HEK293 (cell line): Measurements from ENCODE around the gene THBS2.
"Not testable (repeated sequence)": the region's sequence is repeated elsewhere in the genome, so short reads cannot be mapped to it uniquely, and the experiment has no call there.

Source experiments
- CTCF ChIA-PET: fragments of 350-600 bp; formaldehyde crosslinking; extraction: SDS; loops from one replicate; lab custom pipeline; 2021; ENCODE audit warnings: antibody characterized with exemption; lab: Yijun Ruan, JAX
- POLR2A ChIA-PET: fragments of 300-600 bp; formaldehyde crosslinking; extraction: SDS; loops from one replicate; lab custom pipeline; 2020; ENCODE audit warnings: antibody characterized with exemption, inconsistent platforms; lab: Yijun Ruan, JAX
- H3K27ac ChIP-seq: fragments of 200-500 bp; sonication (Bioruptor generic); 2 replicates; pipeline ENCODE4 v1.5.1; 2014; ENCODE audit warnings: low read depth, low read length, control low read depth, inconsistent platforms; ENCODE audit errors: extremely low read depth
- H3K36me3 ChIP-seq, 2 experiments: fragments of 200-500 bp in 1 of 2; sonication (Bioruptor generic) in 1 of 2; 1 replicate in 1 of 2; 2 replicates in 1 of 2; pipeline ENCODE4 v1.5.1; 2014 to 2017; ENCODE audit warnings: inconsistent platforms in 2 of 2, low read length in 2 of 2; ENCODE audit not compliant: control insufficient read depth in 2 of 2, insufficient read depth in 1 of 2
- H3K4me1 ChIP-seq: fragments of 200-500 bp; sonication (Bioruptor generic); 2 replicates; pipeline ENCODE4 v1.5.1; 2014; ENCODE audit warnings: mild to moderate bottlenecking, low read length, inconsistent platforms; ENCODE audit not compliant: control insufficient read depth, insufficient read depth
- H3K4me3 ChIP-seq: 2 replicates; pipeline ENCODE4 v1.5.1; 2011; ENCODE audit warnings: low read depth, mild to moderate bottlenecking, control low read depth, low read length, moderate library complexity
- H3K9me3 ChIP-seq: fragments of 200-500 bp; sonication (Bioruptor generic); 2 replicates; pipeline ENCODE4 v1.5.1; 2014; ENCODE audit warnings: low read depth, low read length, inconsistent platforms; ENCODE audit not compliant: control insufficient read depth, insufficient read depth
- HOXC10 ChIP-seq: sonication (generic); formaldehyde crosslinking; IDR thresholded peaks from 2 replicates; pipeline ENCODE4 v1.8.1; 2023; ENCODE audit warnings: mild to moderate bottlenecking, missing genetic modification reagents
- RBAK ChIP-seq: fragments of 450-650 bp; formaldehyde crosslinking; IDR thresholded peaks from 2 replicates; pipeline ENCODE4 v1.5.1; 2016; ENCODE audit warnings: missing biosample characterization, missing genetic modification characterization
- ZNF10 ChIP-seq: fragments of 450-650 bp; formaldehyde crosslinking; IDR thresholded peaks from 2 replicates; pipeline ENCODE4 v1.5.1; 2017; ENCODE audit warnings: missing biosample characterization, missing genetic modification characterization
- ZNF121 ChIP-seq: fragments of 450-650 bp; formaldehyde crosslinking; IDR thresholded peaks from 2 replicates; pipeline ENCODE4 v1.5.1; 2016; ENCODE audit warnings: missing biosample characterization, missing genetic modification characterization
- ZNF274 ChIP-seq, 2 experiments: fragments of 200-500 bp in 1 of 2; fragments of 450-650 bp in 1 of 2; sonication (Bioruptor generic) in 1 of 2; formaldehyde crosslinking in 1 of 2; IDR thresholded peaks; 2 replicates each; pipeline versions ENCODE4 v1.5.1 to v1.6.1; 2014 to 2016; ENCODE audit warnings: borderline replicate concordance in 1 of 2, inconsistent platforms in 1 of 2, low read length in 1 of 2, missing biosample characterization in 1 of 2, missing genetic modification characterization in 1 of 2
- ZNF391 ChIP-seq: fragments of 450-650 bp; formaldehyde crosslinking; IDR thresholded peaks from 2 replicates; pipeline ENCODE4 v1.5.1; 2016; ENCODE audit warnings: low read depth, missing biosample characterization, missing genetic modification characterization, borderline replicate concordance
- ZNF621 ChIP-seq: fragments of 450-650 bp; formaldehyde crosslinking; IDR thresholded peaks from 2 replicates; pipeline ENCODE4 v1.5.1; 2017; ENCODE audit warnings: missing biosample characterization, missing genetic modification characterization
- ZNF626 ChIP-seq: fragments of 450-650 bp; sonication (Bioruptor Pico); formaldehyde crosslinking; IDR thresholded peaks from 2 replicates; pipeline ENCODE4 v1.5.1; 2018; ENCODE audit warnings: missing biosample characterization, missing genetic modification characterization, inconsistent platforms
- ZNF747 ChIP-seq: fragments of 450-650 bp; formaldehyde crosslinking; IDR thresholded peaks from 2 replicates; pipeline ENCODE4 v1.5.1; 2016; ENCODE audit warnings: missing biosample characterization, missing genetic modification characterization
- TF ChIP-seq, protein P1 (sequence below): fragments of 450-650 bp; formaldehyde crosslinking; IDR thresholded peaks from 2 replicates; pipeline ENCODE4 v1.5.1; 2016; ENCODE audit warnings: missing biosample characterization, missing genetic modification characterization
- TF ChIP-seq, protein P2 (sequence below): fragments of 450-650 bp; formaldehyde crosslinking; IDR thresholded peaks from 2 replicates; pipeline ENCODE4 v1.5.1; 2016; ENCODE audit warnings: missing biosample characterization, missing genetic modification characterization, borderline replicate concordance

THBS2 gene

GRCh38 chr6:169263836-169264608, 10.4 kb upstream of the THBS2 start:
- Histone ChIP-seq H3K27ac (no peak overlapping the region), H3K9me3 (no peaks in the 10 kb centered on the region), H3K4me1 (no peaks in the 10 kb centered on the region), H3K4me3 (no peak overlapping the region), H3K36me3 (no peaks in the 10 kb centered on the region)
- TF ChIP-seq RBAK (tag by site-specific recombination): no peak
- TF ChIP-seq ZNF10 (tag by site-specific recombination): 0 out of 2 replicates have a peak, but pooled peaks have one; percentile 39
- ChIA-PET POLR2A (no interaction called here), CTCF (interaction anchor here (0.7 kb wide), 1 partner anchor 61 kb away, joined by 4 read pairs; no protein-coding TSS in a partner anchor)

GRCh38 chr6:169263374-169263773, 9.7 kb upstream of the THBS2 start:
- Histone ChIP-seq H3K36me3 (no peaks in the 10 kb centered on the region), H3K9me3 (no peaks in the 10 kb centered on the region)
- ChIA-PET CTCF (interaction anchor here (0.5 to 0.6 kb wide), 2 partner anchors 207 to 279 kb away, joined by 3 to 4 read pairs; no protein-coding TSS in a partner anchor), POLR2A (no interaction called here)
- TF ChIP-seq ZNF121 (tag by site-specific recombination) (no peak), HOXC10 (CRISPR knock-in tag) (no peak), ZNF391 (tag by site-specific recombination) (no peak)
- TF ChIP-seq, all 188 proteins: peak for 0
- Histone ChIP-seq H3K4me3 (no peak overlapping the region), H3K27ac (no peak overlapping the region), H3K4me1 (no peaks in the 10 kb centered on the region)

DNA sequence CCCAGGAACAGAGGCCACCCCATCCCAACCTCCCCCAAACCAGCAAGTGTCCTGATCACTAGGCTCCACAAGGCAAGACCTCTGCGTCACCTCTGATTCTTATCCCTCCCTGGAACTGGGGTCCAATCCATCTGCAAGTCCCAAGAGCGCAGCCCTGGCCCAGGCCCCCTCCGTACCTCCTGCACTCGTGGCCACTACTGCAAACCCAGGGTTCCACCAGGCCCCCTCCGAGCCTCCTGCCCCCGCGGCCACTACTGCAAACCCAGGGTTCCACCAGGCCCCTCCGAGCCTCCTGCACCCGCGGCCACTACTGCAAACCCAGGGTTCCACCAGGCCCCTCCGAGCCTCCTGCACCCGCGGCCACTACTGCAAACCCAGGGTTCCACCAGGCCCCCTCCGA, 9.0 kb upstream of the THBS2 start:
- H3K4me3 ChIP-seq, H3K9me3 ChIP-seq, POLR2A ChIA-PET, H3K27ac ChIP-seq, H3K36me3 ChIP-seq, H3K4me1 ChIP-seq: not testable (repeated sequence)
- CTCF ChIA-PET: interaction anchor here (0.6 kb wide), 1 partner anchor 278 kb away, joined by 4 read pairs; no protein-coding TSS in a partner anchor

- Histone ChIP-seq H3K9me3 (no peaks in the 10 kb centered on the region), H3K4me1 (no peaks in the 10 kb centered on the region), H3K4me3 (no peak overlapping the region), H3K36me3 (no peaks in the 10 kb centered on the region), H3K27ac (no peak overlapping the region)
- POLR2A ChIA-PET: no interaction called here
- TF ChIP-seq ZNF274 (IDR thresholded peaks at IDR 0.05; ENCODE audit: low read length): no peak
- no peak for TF ChIP-seq ZNF274 (tag by site-specific recombination; IDR thresholded peaks at IDR 0.05; ENCODE audit: borderline replicate concordance)
- TF ChIP-seq, protein P1, sequence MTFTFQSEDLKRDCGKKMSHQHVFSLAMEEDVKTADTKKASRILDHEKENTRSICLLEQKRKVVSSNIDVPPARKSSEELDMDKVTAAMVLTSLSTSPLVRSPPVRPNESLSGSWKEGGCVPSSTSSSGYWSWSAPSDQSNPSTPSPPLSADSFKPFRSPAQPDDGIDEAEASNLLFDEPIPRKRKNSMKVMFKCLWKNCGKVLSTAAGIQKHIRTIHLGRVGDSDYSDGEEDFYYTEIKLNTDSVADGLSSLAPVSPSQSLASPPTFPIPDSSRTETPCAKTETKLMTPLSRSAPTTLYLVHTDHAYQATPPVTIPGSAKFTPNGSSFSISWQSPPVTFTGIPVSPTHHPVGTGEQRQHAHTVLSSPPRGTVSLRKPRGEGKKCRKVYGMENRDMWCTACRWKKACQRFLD (tag by site-specific recombination): no peak
- TF ChIP-seq ZNF747 (tag by site-specific recombination): no peak
- no peak for TF ChIP-seq ZNF626 (tag by site-specific recombination)
- TF ChIP-seq, protein P2, sequence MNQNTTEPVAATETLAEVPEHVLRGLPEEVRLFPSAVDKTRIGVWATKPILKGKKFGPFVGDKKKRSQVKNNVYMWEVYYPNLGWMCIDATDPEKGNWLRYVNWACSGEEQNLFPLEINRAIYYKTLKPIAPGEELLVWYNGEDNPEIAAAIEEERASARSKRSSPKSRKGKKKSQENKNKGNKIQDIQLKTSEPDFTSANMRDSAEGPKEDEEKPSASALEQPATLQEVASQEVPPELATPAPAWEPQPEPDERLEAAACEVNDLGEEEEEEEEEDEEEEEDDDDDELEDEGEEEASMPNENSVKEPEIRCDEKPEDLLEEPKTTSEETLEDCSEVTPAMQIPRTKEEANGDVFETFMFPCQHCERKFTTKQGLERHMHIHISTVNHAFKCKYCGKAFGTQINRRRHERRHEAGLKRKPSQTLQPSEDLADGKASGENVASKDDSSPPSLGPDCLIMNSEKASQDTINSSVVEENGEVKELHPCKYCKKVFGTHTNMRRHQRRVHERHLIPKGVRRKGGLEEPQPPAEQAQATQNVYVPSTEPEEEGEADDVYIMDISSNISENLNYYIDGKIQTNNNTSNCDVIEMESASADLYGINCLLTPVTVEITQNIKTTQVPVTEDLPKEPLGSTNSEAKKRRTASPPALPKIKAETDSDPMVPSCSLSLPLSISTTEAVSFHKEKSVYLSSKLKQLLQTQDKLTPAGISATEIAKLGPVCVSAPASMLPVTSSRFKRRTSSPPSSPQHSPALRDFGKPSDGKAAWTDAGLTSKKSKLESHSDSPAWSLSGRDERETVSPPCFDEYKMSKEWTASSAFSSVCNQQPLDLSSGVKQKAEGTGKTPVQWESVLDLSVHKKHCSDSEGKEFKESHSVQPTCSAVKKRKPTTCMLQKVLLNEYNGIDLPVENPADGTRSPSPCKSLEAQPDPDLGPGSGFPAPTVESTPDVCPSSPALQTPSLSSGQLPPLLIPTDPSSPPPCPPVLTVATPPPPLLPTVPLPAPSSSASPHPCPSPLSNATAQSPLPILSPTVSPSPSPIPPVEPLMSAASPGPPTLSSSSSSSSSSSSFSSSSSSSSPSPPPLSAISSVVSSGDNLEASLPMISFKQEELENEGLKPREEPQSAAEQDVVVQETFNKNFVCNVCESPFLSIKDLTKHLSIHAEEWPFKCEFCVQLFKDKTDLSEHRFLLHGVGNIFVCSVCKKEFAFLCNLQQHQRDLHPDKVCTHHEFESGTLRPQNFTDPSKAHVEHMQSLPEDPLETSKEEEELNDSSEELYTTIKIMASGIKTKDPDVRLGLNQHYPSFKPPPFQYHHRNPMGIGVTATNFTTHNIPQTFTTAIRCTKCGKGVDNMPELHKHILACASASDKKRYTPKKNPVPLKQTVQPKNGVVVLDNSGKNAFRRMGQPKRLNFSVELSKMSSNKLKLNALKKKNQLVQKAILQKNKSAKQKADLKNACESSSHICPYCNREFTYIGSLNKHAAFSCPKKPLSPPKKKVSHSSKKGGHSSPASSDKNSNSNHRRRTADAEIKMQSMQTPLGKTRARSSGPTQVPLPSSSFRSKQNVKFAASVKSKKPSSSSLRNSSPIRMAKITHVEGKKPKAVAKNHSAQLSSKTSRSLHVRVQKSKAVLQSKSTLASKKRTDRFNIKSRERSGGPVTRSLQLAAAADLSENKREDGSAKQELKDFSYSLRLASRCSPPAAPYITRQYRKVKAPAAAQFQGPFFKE: no peak
- no peak for TF ChIP-seq ZNF621 (tag by site-specific recombination)
- CTCF ChIA-PET: no interaction called here
These were observed 2.9 kb upstream of the THBS2 start for GRCh38 chr6:169256518-169256917.
